HG03432 (cell line): ENCODE measurements around the gene KCNK10.
"Not testable (repeated sequence)": the region's sequence is repeated elsewhere in the genome, so short reads cannot be mapped to it uniquely, and the experiment has no call there.

Experiments
- ATAC-seq: cut with Tn5 transposase; IDR thresholded peaks from one replicate; pipeline ENCODE4 v1.9.1; 2021; ENCODE audit warnings: mild to moderate bottlenecking, moderate library complexity; ENCODE audit not compliant: unreplicated experiment

Gene KCNK10

GRCh38 chr14:88271205-88271604 lies 51.9 kb downstream of the KCNK10 start:
- ATAC-seq = no peak

- ATAC-seq = no peak
Measured at GRCh38 chr14:88270776-88271175, 52.3 kb downstream of the KCNK10 start.

GRCh38 chr14:88269806-88270420 lies 53.2 kb downstream of the KCNK10 start:
- no peak for ATAC-seq

GRCh38 chr14:88266474-88266873 lies 56.6 kb downstream of the KCNK10 start:
- ATAC-seq = no peak

- no peak for ATAC-seq
Measured at GRCh38 chr14:88264116-88264515, 59.0 kb downstream of the KCNK10 start.

- not testable (repeated sequence) for ATAC-seq
Measured at GRCh38 chr14:88261302-88261701, 61.8 kb downstream of the KCNK10 start.

GRCh38 chr14:88258021-88258420 lies 65.0 kb downstream of the KCNK10 start:
- ATAC-seq = no peak

GRCh38 chr14:88256997-88257950 lies 65.8 kb downstream of the KCNK10 start:
- no peak for ATAC-seq

- no peak for ATAC-seq
Measured at GRCh38 chr14:88255798-88256197, 67.3 kb downstream of the KCNK10 start.

GRCh38 chr14:88255196-88255595 lies 67.9 kb downstream of the KCNK10 start:
- no peak for ATAC-seq

GRCh38 chr14:88252498-88252897 lies 70.6 kb downstream of the KCNK10 start:
- ATAC-seq = no peak

- ATAC-seq = no peak
Measured at GRCh38 chr14:88251650-88252049, 71.4 kb downstream of the KCNK10 start.

- no peak for ATAC-seq
Measured at GRCh38 chr14:88249266-88249665, 73.8 kb downstream of the KCNK10 start.

- no peak for ATAC-seq
Measured at GRCh38 chr14:88248606-88249005, 74.5 kb downstream of the KCNK10 start.

GRCh38 chr14:88247228-88247627 lies 75.8 kb downstream of the KCNK10 start:
- no peak for ATAC-seq

GRCh38 chr14:88245321-88245720 lies 77.7 kb downstream of the KCNK10 start:
- no peak for ATAC-seq

GRCh38 chr14:88243946-88244345 lies 79.1 kb downstream of the KCNK10 start:
- no peak for ATAC-seq

GRCh38 chr14:88242446-88242845 lies 80.6 kb downstream of the KCNK10 start:
- ATAC-seq = no peak

- no peak for ATAC-seq
Measured at GRCh38 chr14:88241810-88242209, 81.3 kb downstream of the KCNK10 start.

GRCh38 chr14:88234442-88234841 lies 88.6 kb downstream of the KCNK10 start:
- ATAC-seq = no peak

- ATAC-seq = no peak
Measured at GRCh38 chr14:88233915-88234314, 89.2 kb downstream of the KCNK10 start.

- ATAC-seq = no peak
Measured at GRCh38 chr14:88232771-88233170, 90.3 kb downstream of the KCNK10 start.
